ENCODE measurements around the gene DAND5.

The DAND5 gene, protein sequence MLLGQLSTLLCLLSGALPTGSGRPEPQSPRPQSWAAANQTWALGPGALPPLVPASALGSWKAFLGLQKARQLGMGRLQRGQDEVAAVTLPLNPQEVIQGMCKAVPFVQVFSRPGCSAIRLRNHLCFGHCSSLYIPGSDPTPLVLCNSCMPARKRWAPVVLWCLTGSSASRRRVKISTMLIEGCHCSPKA

DNA sequence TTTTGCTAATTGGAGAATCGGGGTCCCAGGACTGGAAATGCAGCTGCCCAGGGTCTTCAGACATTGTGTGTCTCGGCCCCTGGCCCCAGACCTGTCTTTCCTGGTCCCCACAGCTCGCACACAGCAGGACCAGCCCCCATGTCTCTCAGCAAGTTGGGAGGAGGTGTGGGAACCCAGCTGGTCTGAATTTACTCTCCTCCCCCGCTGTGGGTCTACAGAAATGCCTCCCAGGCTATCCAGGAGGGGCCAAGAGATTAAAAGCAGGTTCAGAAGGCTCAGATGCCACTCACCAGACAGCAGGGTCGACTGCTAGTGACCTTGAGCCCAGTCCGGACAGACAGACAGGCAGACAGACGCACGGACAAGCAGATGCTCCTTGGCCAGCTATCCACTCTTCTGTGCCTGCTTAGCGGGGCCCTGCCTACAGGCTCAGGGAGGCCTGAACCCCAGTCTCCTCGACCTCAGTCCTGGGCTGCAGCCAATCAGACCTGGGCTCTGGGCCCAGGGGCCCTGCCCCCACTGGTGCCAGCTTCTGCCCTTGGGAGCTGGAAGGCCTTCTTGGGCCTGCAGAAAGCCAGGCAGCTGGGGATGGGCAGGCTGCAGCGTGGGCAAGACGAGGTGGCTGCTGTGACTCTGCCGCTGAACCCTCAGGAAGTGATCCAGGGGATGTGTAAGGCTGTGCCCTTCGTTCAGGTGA, at the start of gene DAND5:
Gene DAND5 (plus strand): TSS at position 285 of the 697 bp plus-strand sequence. CDS start 85 bp downstream, at position 370.
- in situ Hi-C loops (cut with MboI; ENCODE audit: low sequenced_read_pairs), result no loop called here

DNA sequence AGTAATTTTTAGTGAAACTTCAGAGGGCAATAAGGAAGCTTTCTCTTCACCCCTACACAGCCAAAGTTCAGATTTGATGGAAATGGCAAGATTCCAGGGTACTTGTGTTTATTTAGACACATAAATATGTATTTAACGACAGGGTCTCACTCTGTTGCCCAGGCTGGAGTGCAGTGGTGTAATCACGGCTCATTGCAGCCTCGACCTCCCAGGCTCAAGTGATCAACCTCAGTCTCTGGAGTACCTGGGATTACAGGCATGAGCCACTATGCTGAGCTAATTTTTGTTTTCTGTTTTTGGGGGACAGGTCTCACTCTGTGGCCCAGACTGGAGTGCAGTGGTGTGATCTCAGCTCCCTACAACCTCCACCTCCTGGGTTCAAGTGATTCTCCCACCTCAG, 48.3 kb upstream of the DAND5 start:
- in situ Hi-C loops (cut with MboI; ENCODE audit: low sequenced_read_pairs), result no loop called here

DNA sequence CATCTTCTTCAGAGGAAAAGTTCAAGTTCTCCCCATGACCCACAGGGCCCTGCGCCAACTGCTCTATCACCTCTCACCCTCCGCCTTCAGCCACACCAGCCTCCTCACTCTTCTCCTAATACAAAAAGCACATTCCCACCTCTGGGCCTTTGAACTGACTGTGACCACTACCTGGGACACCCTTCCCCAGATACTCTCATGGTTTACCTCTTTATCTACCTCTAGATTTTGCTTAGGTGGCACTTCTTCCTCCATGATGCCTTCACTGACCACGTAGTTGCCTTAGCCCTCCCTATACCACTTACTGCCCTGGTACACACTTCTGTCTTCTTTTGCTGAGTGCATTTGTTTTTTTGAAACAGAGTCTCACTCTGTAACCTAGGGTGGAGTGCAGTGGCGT, 46.4 kb upstream of the DAND5 start:
- in situ Hi-C loops (cut with MboI; ENCODE audit: low sequenced_read_pairs), result no loop called here

DNA sequence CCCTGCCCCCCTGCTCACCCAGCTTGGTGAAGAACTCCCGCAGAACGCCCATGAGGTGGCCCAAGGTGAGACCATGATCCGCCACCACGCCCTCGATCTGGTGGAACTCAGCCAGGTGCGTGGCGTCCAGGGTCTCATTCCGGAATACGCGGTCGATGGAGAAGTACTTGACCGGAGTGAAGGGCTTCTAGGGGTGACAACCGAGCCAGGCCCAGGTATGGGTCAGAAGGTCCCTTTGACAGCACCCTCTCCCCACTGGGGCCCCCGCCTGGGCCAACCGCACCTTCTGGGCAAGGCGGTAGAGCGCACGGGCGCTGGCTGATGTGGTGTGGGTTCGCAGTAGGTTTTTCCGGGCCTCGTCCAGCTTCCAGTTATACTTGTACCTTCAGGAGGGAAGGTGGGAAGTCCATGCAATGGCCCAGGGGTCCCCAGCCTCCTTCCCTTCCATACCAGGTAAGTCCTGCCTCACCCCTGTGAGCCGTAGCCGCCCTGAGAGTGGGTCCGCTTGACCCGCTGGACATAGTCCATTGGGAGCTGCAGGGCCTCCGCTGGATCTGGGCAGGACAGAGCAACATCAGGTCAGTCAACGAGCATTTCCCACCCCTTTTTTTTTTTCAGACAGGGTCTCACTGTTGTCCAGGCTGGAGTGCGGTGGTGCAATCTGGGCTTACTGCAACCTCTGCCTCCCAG, 44.6 kb upstream of the DAND5 start:
- in situ Hi-C loops (cut with MboI; ENCODE audit: low sequenced_read_pairs), result no loop called here

DNA sequence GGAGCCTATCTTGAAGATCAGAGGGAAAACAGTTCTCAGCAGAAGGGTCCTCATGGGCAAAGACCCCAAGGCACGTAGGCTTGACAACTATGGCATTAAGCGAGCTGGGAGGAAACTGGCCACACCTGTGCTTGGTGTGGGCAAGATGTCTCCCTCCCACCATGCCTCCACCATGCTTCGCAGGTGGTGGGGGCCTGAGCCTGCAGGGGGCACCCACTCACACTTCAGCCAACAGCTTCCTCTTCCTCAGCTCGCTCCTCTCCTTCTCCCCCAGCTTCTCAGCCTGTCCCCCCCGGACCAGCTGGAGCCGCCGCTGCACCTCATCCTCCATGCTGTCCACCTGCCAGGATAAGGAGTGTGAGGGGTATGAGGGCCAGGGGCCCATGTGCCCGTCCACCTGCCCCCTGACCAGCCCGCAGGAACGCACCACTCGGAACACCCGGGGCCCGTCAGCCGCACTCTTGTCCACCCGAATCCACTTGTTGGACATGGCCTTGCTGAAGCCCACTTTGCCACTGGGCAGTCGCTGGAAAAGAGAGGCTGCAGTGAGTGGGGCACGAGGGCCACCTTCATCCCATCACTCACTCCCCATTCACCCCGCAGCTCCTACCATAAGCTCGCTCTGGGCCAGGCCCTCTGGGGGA, 39.3 kb upstream of the DAND5 start:
- in situ Hi-C loops (cut with MboI; ENCODE audit: low sequenced_read_pairs), result no loop called here

DNA sequence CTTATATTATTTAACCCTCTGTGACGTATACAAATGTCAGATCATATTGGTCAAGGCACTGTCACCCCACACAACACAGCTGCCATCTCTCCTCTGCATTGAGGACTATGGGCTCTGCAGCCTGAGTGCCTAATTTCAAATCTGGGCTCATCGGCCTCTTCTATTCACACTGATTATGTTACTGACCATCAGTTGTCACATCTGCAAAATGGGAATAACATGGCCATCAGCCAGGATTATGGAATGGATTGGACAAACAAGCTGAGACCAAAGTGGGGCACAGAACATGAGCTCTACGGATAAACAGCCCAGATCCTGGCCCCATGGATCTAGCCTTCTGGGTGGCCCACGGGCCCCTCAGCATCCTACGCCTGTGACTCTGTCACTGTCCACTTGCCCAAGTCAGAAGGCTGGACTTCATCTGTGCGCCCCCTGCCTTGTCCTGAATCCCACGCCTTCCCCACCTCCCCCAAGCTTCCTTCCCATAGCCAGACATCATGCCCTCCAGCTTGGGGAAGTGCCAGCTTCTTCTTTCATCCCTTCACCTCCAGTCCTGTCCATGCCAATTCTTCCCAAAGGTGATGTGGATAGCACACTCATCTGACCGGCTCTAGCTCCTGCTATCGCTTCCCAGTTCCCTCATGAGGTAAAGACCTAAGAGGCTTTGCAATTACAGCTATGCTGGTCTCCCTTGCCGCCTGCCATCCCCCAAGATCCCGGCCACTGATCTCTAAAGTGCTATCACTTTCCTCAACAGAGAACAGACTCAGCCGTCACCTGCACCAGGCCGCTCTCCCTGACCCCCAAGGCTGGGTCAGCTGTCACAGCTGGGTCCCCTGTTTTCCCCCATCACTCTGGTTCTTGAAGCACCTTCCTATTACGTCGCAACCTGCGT, 36.7 kb upstream of the DAND5 start:
- in situ Hi-C loops (cut with MboI; ENCODE audit: low sequenced_read_pairs), result no loop called here

DNA sequence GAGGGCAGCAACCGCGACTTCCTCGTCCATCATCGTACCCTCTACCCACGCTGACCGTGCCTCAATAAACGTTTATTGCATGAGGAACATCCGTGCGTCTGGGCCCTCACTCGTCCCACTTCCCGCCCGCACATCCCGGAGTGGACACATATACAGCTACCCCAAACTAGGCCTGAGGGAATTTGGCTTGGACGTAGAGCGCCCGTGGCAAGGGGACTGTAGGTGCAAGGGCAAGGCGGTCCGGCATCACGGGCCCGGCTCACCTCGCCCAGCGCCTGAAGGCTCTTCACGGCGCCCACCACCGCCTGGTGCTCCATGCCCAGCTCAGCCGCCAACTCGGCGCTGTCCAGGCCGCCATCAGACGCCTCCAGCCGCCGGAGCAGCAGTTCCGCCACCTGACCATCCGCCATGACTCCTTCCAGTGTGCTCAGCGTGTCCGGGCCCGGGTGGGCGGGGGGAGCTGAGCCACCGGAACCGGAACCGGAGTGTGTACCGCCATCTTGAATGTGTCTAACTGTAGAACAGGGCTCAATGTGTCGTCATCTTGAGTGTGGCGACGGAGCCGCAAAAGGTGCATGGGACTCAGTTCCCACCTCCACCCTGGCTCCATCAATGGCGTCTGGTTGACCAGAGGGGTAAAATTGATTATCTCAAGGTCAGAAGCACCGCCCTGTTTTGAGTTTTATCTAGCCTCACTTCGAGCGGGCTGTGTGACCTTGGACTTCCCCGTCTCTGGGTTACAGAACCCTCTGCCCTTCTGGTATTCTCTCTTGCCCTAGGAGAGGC, 35.9 kb upstream of the DAND5 start, which contains the start of gene FARSA:
Gene FARSA (minus strand): TSS at position 425 of the 786 bp plus-strand sequence. CDS start 15 bp downstream, at position 410.
- in situ Hi-C loops (cut with MboI; ENCODE audit: low sequenced_read_pairs), result no loop called here

DNA sequence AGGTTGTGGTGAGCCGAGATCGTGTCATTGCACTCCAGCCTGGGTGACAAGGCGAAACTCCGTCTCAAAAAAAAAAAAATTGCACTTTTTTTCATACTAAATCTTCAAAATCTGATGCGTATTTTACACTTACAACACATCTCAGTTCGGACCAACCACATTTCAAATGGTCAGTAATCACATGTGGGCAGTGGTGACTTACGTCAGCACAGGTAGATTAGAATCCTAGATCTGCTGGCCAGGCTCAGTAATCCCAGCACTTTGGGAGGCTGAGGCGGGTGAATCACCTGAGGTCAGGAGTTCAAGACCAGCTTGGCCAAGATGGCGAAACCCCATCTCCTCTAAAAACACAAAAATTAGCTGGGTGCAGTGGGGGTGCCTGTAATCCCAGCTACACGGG, 34.3 kb upstream of the DAND5 start:
- in situ Hi-C loops (cut with MboI; ENCODE audit: low sequenced_read_pairs), result no loop called here

DNA sequence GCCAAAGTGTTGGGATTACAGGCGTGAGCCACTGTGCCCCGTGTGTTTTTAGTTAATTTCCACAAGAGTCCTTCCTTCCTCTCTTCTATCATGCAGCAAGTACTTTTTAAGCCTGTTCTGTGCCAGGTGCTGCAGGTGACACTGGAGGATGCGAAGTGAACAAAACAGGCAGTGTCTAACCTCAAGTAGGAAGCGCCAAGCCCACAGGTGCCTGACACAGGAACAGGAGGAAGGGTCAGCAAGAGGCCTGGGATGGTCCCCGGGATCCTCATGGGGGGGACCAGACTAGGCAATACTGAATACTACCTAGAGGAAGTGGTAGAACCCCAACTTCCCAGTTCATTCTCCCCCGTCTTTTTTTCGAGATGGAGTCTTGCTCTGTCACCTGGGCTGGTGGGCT, 32.8 kb upstream of the DAND5 start:
- in situ Hi-C loops (cut with MboI; ENCODE audit: low sequenced_read_pairs), result no loop called here

DNA sequence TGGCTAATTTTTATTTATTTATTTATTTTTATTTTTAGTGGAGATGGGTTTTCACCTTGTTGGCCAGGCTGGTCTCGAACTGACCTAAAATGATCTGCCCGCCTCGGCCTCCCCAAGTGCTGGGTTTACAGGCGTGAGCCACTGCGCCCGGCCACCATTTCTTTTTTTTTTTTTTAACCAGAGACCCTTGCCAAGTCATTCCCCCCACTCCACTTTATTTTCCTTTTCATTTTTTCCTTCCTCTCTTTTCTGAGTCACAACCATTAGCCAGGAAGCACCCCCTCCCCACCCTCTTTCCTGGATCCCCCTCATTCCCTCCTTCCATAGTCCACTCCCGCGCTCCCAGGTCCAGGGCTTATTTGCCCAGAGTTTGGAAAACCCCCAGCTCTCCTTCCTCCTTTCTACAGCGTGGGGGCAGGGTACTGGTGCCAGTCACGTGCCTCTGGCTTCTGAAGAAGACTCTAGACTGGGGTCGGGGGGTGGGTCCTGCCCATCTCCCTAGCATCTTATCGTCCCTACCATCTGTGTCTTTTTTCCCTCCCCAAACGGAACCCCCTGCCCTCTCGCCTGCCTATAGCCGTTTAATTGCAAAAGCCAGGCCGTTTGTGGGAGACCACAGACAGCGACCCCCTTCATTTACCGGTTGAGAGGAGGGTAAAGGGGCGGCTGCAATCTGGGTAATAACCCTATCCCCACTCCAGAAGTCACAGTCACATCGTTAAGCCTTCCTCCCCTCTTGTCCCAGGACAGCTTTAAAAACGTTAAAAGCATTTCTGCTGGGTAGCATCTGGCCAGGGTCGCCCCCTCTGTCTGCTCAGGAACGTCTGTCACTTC, 32.1 kb upstream of the DAND5 start:
- in situ Hi-C loops (cut with MboI; ENCODE audit: low sequenced_read_pairs), result no loop called here

DNA sequence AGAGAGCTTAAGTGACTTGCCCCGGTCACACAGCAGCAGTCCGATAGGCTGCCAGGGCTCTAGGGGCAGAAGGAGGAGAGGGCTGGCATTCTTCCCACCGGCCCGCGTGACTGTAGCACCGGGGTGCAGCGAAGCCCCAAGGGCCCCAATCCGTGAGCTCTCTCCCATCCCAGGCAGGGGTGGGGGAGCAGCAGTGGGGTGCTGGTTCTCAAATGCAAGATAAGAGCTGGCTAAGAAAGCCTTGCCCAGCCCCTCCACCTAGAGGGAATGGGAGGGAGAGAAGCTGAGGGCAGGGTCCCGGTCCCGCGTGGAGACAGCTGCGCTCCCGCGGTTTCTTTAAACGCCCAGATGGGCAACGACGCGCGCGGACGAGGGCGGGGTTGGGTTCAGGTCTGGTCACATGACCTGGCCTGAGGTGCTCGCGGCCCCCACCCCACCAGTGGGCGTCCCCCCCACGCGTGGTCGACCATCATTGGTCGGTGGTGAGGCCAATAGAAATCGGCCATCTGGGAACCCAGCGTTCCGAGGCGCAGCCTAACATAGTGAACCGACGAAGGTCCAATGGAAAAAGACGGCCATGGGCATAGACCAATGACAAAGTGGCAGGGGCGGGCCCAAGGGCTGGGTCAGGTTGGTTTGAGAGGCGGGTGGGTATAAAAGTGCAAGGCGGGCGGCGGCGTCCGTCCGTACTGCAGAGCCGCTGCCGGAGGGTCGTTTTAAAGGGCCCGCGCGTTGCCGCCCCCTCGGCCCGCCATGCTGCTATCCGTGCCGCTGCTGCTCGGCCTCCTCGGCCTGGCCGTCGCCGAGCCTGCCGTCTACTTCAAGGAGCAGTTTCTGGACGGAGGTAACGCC, 31.2 kb upstream of the DAND5 start, which contains the start of gene CALR:
Gene CALR (plus strand): TSS at position 683 of the 852 bp plus-strand sequence. CDS start 71 bp downstream, at position 754.
- in situ Hi-C loops (cut with MboI; ENCODE audit: low sequenced_read_pairs), result no loop called here

DNA sequence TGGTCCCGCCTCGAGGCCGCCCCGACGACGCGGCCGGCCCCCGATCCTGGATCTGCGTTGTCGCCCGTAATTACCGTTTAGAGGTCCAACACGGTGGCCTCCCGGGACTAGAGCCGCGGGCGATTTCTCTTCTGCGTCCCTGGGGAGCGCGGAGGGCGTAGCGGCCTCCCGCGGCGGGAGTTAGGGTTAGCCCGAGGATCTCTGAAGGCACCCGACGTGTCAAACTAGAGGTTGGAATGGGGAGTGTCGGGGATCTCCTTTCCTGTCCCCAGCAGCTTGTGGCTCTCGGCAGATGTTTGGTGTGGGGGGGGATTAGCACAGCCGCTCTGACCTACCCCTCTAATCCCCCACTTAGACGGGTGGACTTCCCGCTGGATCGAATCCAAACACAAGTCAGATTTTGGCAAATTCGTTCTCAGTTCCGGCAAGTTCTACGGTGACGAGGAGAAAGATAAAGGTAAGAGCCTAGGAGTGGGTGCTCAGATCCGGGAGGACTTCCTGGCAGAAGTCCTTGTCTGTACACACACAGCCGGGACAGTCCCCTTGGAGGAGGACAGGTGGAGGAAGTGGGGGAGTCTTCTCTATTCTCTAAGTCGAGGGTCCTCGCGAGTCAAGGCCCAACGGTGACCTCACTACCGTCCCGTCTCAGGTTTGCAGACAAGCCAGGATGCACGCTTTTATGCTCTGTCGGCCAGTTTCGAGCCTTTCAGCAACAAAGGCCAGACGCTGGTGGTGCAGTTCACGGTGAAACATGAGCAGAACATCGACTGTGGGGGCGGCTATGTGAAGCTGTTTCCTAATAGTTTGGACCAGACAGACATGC, 30.4 kb upstream of the DAND5 start:
- in situ Hi-C loops (cut with MboI; ENCODE audit: low sequenced_read_pairs), result no loop called here

DNA sequence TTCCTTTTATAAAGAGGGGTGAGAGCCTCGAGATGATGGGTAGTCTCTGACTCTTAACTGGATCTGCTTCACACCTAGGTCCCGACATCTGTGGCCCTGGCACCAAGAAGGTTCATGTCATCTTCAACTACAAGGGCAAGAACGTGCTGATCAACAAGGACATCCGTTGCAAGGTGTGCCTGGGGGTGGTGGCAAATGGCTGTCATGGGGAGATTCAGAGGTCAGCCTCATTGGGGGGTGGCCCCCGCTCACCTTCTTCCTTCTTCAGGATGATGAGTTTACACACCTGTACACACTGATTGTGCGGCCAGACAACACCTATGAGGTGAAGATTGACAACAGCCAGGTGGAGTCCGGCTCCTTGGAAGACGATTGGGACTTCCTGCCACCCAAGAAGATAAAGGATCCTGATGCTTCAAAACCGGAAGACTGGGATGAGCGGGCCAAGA, 29.4 kb upstream of the DAND5 start:
- in situ Hi-C loops (cut with MboI; ENCODE audit: low sequenced_read_pairs), result no loop called here

DNA sequence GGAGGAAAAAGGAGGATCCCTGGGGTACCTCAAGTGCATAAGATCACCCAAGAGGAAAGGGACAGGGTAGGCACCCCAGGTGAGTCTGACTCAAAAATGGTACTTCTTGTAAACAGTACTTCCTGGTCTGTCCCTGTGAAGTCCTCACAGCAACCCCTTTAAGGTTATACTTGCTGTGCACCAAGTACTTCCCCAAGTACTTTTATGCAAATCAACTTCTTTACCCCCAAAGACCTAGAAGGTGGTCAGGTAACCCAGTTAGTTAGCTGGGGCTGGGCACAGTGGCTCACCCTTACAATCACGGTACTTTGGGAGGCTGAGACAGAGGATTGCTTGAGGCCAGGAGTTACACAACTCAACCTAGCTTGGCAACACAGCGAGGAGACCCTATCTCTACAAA, 28.5 kb upstream of the DAND5 start:
- in situ Hi-C loops (cut with MboI; ENCODE audit: low sequenced_read_pairs), result no loop called here

DNA sequence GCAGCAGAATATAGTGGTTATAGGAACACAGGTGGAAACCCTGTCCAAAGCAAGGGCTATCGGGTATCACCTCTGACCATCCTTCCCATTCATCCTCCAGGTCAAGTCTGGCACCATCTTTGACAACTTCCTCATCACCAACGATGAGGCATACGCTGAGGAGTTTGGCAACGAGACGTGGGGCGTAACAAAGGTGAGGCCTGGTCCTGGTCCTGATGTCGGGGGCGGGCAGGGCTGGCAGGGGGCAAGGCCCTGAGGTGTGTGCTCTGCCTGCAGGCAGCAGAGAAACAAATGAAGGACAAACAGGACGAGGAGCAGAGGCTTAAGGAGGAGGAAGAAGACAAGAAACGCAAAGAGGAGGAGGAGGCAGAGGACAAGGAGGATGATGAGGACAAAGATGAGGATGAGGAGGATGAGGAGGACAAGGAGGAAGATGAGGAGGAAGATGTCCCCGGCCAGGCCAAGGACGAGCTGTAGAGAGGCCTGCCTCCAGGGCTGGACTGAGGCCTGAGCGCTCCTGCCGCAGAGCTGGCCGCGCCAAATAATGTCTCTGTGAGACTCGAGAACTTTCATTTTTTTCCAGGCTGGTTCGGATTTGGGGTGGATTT, 25.8 kb upstream of the DAND5 start:
- in situ Hi-C loops (cut with MboI; ENCODE audit: low sequenced_read_pairs), result no loop called here

DNA sequence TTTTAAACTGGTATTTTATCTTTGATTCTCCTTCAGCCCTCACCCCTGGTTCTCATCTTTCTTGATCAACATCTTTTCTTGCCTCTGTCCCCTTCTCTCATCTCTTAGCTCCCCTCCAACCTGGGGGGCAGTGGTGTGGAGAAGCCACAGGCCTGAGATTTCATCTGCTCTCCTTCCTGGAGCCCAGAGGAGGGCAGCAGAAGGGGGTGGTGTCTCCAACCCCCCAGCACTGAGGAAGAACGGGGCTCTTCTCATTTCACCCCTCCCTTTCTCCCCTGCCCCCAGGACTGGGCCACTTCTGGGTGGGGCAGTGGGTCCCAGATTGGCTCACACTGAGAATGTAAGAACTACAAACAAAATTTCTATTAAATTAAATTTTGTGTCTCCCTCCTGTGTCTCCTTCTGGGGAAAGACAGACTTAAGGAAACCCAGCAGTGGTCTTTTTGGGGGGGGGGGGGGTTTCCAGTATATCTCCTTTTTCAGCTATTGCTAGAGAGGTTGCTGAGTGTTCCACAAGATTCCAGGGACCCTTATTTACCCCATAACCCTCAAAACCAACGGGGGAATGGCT, 25.2 kb upstream of the DAND5 start:
- in situ Hi-C loops (cut with MboI; ENCODE audit: low sequenced_read_pairs), result no loop called here

Measured in hTERT RPE-1 (cell line).